DOHH2 (cell line): Measurements from ENCODE around the gene LNX1.

ENCODE experiments used
- H3F3A ChIP-seq: fragments of 200-600 bp; sonication (generic), shearing (Covaris generic); 2 replicates; pipeline ENCODE4 v1.6.0; 2016; ENCODE audit warnings: antibody characterized with exemption, mild to moderate bottlenecking; ENCODE audit not compliant: control insufficient read depth, insufficient read depth
- H3K27ac ChIP-seq: fragments of 200-600 bp; sonication (generic); 2 replicates; pipeline ENCODE4 v1.5.1; 2014; ENCODE audit warnings: low read depth, mild to moderate bottlenecking, low read length, moderate library complexity
- H3K27me3 ChIP-seq: fragments of 200-600 bp; sonication (generic); 2 replicates; pipeline ENCODE4 v1.6.1; 2014; ENCODE audit warnings: mild to moderate bottlenecking, low read length, mixed read lengths; ENCODE audit not compliant: control insufficient read depth
- H3K36me3 ChIP-seq: fragments of 200-600 bp; sonication (generic); 2 replicates; pipeline ENCODE4 v1.6.1; 2014; ENCODE audit warnings: mild to moderate bottlenecking, low read length, moderate library complexity, mixed read lengths; ENCODE audit not compliant: control insufficient read depth
- H3K4me1 ChIP-seq: fragments of 200-600 bp; sonication (generic); 2 replicates; pipeline ENCODE4 v1.6.1; 2014; ENCODE audit warnings: mild to moderate bottlenecking, low read length, mixed read lengths; ENCODE audit not compliant: control insufficient read depth
- H3K4me2 ChIP-seq: fragments of 200-600 bp; sonication (generic); 2 replicates; pipeline ENCODE4 v1.6.0; 2014; ENCODE audit warnings: mild to moderate bottlenecking, low read length, moderate library complexity
- H3K4me3 ChIP-seq: fragments of 200-600 bp; sonication (generic); 2 replicates; pipeline ENCODE4 v1.5.1; 2014; ENCODE audit warnings: mild to moderate bottlenecking, low read length, mixed read lengths
- H3K79me2 ChIP-seq: fragments of 200-600 bp; sonication (generic); 2 replicates; pipeline ENCODE4 v1.6.1; 2014; ENCODE audit warnings: mild to moderate bottlenecking, low read length, mixed read lengths; ENCODE audit not compliant: control insufficient read depth
- H3K9me2 ChIP-seq: fragments of 200-600 bp; sonication (generic); replicated peaks from 2 replicates; pipeline ENCODE4 v1.6.1; 2014; ENCODE audit warnings: mild to moderate bottlenecking, low read length, mixed read lengths; ENCODE audit not compliant: control insufficient read depth
- H3K9me3 ChIP-seq: fragments of 200-600 bp; sonication (generic); 2 replicates; pipeline ENCODE4 v1.6.1; 2014; ENCODE audit warnings: antibody characterized with exemption, low read length, mixed read lengths; ENCODE audit not compliant: control insufficient read depth, insufficient read depth
- H4K20me1 ChIP-seq: fragments of 200-600 bp; sonication (generic); 2 replicates; pipeline ENCODE4 v1.6.0; 2014; ENCODE audit warnings: low read depth, mild to moderate bottlenecking, antibody characterized with exemption, low read length, moderate library complexity; ENCODE audit not compliant: control insufficient read depth, insufficient read depth
- EZH2phosphoT487 ChIP-seq: fragments of 200-600 bp; sonication (generic); IDR thresholded peaks from 2 replicates; pipeline ENCODE4 v1.6.1; 2017; ENCODE audit warnings: borderline replicate concordance, mild to moderate bottlenecking, antibody characterized with exemption, low read length, moderate library complexity, mixed read lengths
- TF ChIP-seq, protein P1 (sequence below): fragments of 200-600 bp; sonication (generic); IDR thresholded peaks from one replicate; pipeline ENCODE4 v1.5.1; 2014; ENCODE audit warnings: antibody characterized with exemption, mild to moderate bottlenecking, low read depth, low read length; ENCODE audit not compliant: poor library complexity, severe bottlenecking

Gene LNX1

GRCh38 chr4:53490161-53490956 lies 100.9 kb downstream of the LNX1 start:
- H4K20me1 ChIP-seq = no peaks in the 10 kb centered on the region
- H3K4me2 ChIP-seq = no peak overlapping the region
- H3K4me1 ChIP-seq = no peaks in the 10 kb centered on the region
- H3K9me2 ChIP-seq = no peaks in the 10 kb centered on the region
- H3K36me3 ChIP-seq = no peaks in the 10 kb centered on the region
- H3K79me2 ChIP-seq = no peaks in the 10 kb centered on the region
- TF ChIP-seq, protein P1, sequence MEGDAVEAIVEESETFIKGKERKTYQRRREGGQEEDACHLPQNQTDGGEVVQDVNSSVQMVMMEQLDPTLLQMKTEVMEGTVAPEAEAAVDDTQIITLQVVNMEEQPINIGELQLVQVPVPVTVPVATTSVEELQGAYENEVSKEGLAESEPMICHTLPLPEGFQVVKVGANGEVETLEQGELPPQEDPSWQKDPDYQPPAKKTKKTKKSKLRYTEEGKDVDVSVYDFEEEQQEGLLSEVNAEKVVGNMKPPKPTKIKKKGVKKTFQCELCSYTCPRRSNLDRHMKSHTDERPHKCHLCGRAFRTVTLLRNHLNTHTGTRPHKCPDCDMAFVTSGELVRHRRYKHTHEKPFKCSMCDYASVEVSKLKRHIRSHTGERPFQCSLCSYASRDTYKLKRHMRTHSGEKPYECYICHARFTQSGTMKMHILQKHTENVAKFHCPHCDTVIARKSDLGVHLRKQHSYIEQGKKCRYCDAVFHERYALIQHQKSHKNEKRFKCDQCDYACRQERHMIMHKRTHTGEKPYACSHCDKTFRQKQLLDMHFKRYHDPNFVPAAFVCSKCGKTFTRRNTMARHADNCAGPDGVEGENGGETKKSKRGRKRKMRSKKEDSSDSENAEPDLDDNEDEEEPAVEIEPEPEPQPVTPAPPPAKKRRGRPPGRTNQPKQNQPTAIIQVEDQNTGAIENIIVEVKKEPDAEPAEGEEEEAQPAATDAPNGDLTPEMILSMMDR = no peak
- no peak for TF ChIP-seq EZH2phosphoT487
- H3K27me3 ChIP-seq = peaks cover 23% of the 10 kb centered on the region
- H3K9me3 ChIP-seq = no peaks in the 10 kb centered on the region
- no peak overlapping the region for H3K4me3 ChIP-seq
- no peaks in the 10 kb centered on the region for H3F3A ChIP-seq
- no peak overlapping the region for H3K27ac ChIP-seq

GRCh38 chr4:53489279-53489889 lies 101.9 kb downstream of the LNX1 start:
- Histone ChIP-seq H3K4me1 (no peaks in the 10 kb centered on the region), H3K9me2 (no peaks in the 10 kb centered on the region), H4K20me1 (no peaks in the 10 kb centered on the region), H3F3A (no peaks in the 10 kb centered on the region), H3K27ac (no peak overlapping the region), H3K9me3 (no peaks in the 10 kb centered on the region), H3K4me2 (no peak overlapping the region), H3K79me2 (no peaks in the 10 kb centered on the region), H3K4me3 (no peak overlapping the region), H3K36me3 (no peaks in the 10 kb centered on the region), H3K27me3 (peaks cover 32% of the 10 kb centered on the region)
- TF ChIP-seq, protein P1 = no peak
- no peak for TF ChIP-seq EZH2phosphoT487

DNA sequence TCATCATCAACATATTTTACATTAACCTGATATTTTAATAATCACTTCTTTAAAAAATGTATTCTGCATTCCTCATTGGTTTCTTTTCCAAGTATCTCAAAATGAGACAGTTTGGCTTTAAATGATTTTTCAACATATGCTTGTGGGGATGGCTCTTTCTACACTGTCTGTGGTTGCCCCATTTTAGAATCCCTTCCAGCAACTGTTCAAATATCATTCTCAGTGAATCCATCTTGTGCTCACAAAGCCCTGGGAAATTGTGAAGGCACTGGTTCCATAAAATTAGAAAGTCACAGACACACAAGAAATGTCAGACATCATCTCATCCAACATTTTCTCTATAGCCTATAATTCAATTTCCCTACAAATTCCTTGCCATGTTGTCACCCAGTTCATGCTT lies 103.5 kb downstream of the LNX1 start:
- Histone ChIP-seq H3K9me3 (no peaks in the 10 kb centered on the region), H3K27ac (no peak overlapping the region), H3K4me2 (no peak overlapping the region), H3K4me3 (no peak overlapping the region), H4K20me1 (no peaks in the 10 kb centered on the region), H3K4me1 (no peaks in the 10 kb centered on the region), H3F3A (no peaks in the 10 kb centered on the region), H3K27me3 (peaks cover 32% of the 10 kb centered on the region), H3K9me2 (no peaks in the 10 kb centered on the region), H3K36me3 (no peaks in the 10 kb centered on the region), H3K79me2 (no peaks in the 10 kb centered on the region)
- no peak for TF ChIP-seq EZH2phosphoT487
- TF ChIP-seq, protein P1 = no peak
